Keratinocyte (primary cell): ENCODE results near the gene BMPR1B. TPM values are rescaled to one million over a fixed set of nuclear protein-coding genes. Genes with fewer than 3 reads are reported as not detected.

ENCODE experiments used
- DNase-seq: peaks from one replicate; pipeline ENCODE4 v3.0.0-alpha.2; 2011; ENCODE audit warnings: low read depth, missing footprints, low spot score
- FAIRE-seq: peaks from 2 replicates; lab custom pipeline; 2011; peaks lifted over from hg19 to GRCh38; lab: Jason Lieb, UNC
- H2AFZ ChIP-seq: 2 replicates; pipeline ENCODE4 v1.6.0; 2012; ENCODE audit warnings: low read length, control low read depth, inconsistent platforms; ENCODE audit not compliant: control insufficient read depth
- H3K27ac ChIP-seq: 2 replicates; pipeline ENCODE4 v1.5.1; 2011; ENCODE audit warnings: low read length; ENCODE audit not compliant: control insufficient read depth, insufficient read depth
- H3K27me3 ChIP-seq: 3 replicates; pipeline ENCODE4 v1.6.0; 2011; ENCODE audit warnings: low read length; ENCODE audit not compliant: control insufficient read depth, insufficient read depth; ENCODE audit errors: extremely low read depth
- H3K36me3 ChIP-seq, 2 experiments: 2 replicates in 1 of 2; 3 replicates in 1 of 2; pipeline ENCODE4 v1.5.1; 2011; ENCODE audit warnings: low read length in 2 of 2, mild to moderate bottlenecking in 1 of 2; ENCODE audit not compliant: control insufficient read depth in 2 of 2, insufficient read depth in 2 of 2; ENCODE audit errors: extremely low read depth in 1 of 2
- H3K4me1 ChIP-seq: 3 replicates; pipeline ENCODE4 v1.5.1; 2011; ENCODE audit warnings: low read length; ENCODE audit not compliant: control insufficient read depth, insufficient read depth; ENCODE audit errors: extremely low read depth
- H3K4me2 ChIP-seq: 3 replicates; pipeline ENCODE4 v1.6.0; 2011; ENCODE audit warnings: low read depth, low read length; ENCODE audit not compliant: control insufficient read depth, insufficient read depth; ENCODE audit errors: extremely low read depth
- H3K4me3 ChIP-seq, 3 experiments: fragments of 200-600 bp in 1 of 3; sonication (generic) in 1 of 3; 2 replicates in 2 of 3; 3 replicates in 1 of 3; pipeline ENCODE4 v1.5.1; 2011 to 2016; ENCODE audit warnings: low read length in 3 of 3, mild to moderate bottlenecking in 3 of 3, control low read depth in 2 of 3, inconsistent platforms in 1 of 3, low read depth in 1 of 3, mixed read lengths in 1 of 3, mixed run types in 1 of 3, moderate library complexity in 1 of 3; ENCODE audit not compliant: control insufficient read depth in 2 of 3, insufficient read depth in 2 of 3; ENCODE audit errors: extremely low read depth in 1 of 3
- H3K79me2 ChIP-seq: 2 replicates; pipeline ENCODE4 v1.6.0; 2012; ENCODE audit warnings: low read length; ENCODE audit not compliant: control insufficient read depth, insufficient read depth
- H3K9ac ChIP-seq: 3 replicates; pipeline ENCODE4 v1.6.0; 2011; ENCODE audit warnings: low read length; ENCODE audit not compliant: control insufficient read depth, insufficient read depth; ENCODE audit errors: extremely low read depth
- H3K9me1 ChIP-seq: 3 replicates; pipeline ENCODE4 v1.6.0; 2011; ENCODE audit warnings: low read length; ENCODE audit not compliant: control insufficient read depth, insufficient read depth; ENCODE audit errors: extremely low read depth
- H3K9me3 ChIP-seq: 2 replicates; pipeline ENCODE4 v1.5.1; 2012; ENCODE audit warnings: low read depth, low read length; ENCODE audit not compliant: control insufficient read depth
- H4K20me1 ChIP-seq: 3 replicates; pipeline ENCODE4 v1.6.0; 2011; ENCODE audit warnings: low read length; ENCODE audit not compliant: control insufficient read depth, insufficient read depth; ENCODE audit errors: extremely low read depth
- CTCF ChIP-seq, 3 experiments: IDR thresholded peaks in 1 of 3; conservative IDR thresholded peaks in 1 of 3; optimal IDR thresholded peaks in 1 of 3; 2 replicates in 2 of 3; 3 replicates in 1 of 3; pipeline versions ENCODE3 to v1.5.1; 2011; ENCODE audit warnings: low read length in 3 of 3, mild to moderate bottlenecking in 3 of 3, moderate library complexity in 2 of 3, control low read depth in 1 of 3, inconsistent platforms in 1 of 3; ENCODE audit not compliant: insufficient read depth in 2 of 3; ENCODE audit errors: extremely low read depth in 1 of 3
- EZH2 ChIP-seq: IDR thresholded peaks from one replicate; pipeline ENCODE4 v1.6.1; 2012; ENCODE audit warnings: inconsistent platforms, mild to moderate bottlenecking, low read length, moderate library complexity
- dilution Hi-C: fragments of 300-500 bp; cut with MboI; formaldehyde crosslinking; loops from one replicate; pipeline ENCODE4 v1.7.0; 2020; ENCODE audit warnings: low sequenced_read_pairs; ENCODE audit not compliant: extremely low pct_ligation_motif_present
- polyA plus RNA-seq, 5 experiments: library from polyadenylated mRNA; depleted of rRNA in 3 of 5; stranded (reverse) in 3 of 5; stranded (forward) in 1 of 5; unstranded in 1 of 5; fragments of >200 nt; gene quantifications; 1 replicate in 1 of 5; 2 replicates in 3 of 5; 3 replicates in 1 of 5; pipeline versions ENCODE4 v1.2.1 to v1.2.3, GENCODE V29; 2011 to 2012; ENCODE audit warnings: missing spikeins in 2 of 5, low read depth in 1 of 5, low replicate concordance in 1 of 5

BMPR1B gene
- polyA plus RNA-seq, 1 donor (not counting 4 experiments of a cell fraction or from before 2014, with no cell fraction given), result 0.89 TPM

DNA sequence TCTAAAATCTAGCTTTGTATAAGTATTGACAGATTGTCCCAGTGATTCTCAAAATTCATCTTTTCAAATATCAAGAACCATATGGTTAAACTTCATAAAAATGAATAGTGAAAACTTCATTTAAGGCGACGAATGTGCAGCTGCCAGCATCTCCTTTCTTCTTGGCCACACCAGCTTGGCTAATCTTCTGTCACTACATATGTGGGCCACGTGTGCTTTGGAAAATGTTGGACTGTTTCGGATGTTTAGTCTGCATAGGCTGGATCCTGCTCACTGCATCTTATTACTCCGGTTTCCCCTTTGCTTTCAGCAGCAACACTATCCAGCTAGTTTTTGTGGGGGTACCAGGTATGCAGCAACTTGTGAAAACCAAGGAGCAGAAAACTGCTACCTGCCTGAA is 221.9 kb downstream of the BMPR1B start:
- H3K9me3 ChIP-seq, result no peaks in the 10 kb centered on the region
- H3K36me3 ChIP-seq, result no peaks in the 10 kb centered on the region
- no peak overlapping the region for H3K4me2 ChIP-seq
- no peak overlapping the region for H3K27ac ChIP-seq
- TF ChIP-seq EZH2 (no peak), CTCF (optimal IDR thresholded peaks at IDR 0.05 in 1 of 3, IDR thresholded peaks at IDR 0.05 in 1 of 3, conservative IDR thresholded peaks at IDR 0.05 in 1 of 3; ENCODE audit: extremely low read depth in 1 of 3, insufficient read depth in 2 of 3, low read length in 3 of 3) (no peak)
- DNase-seq, result no peak
- no peak overlapping the region for H2AFZ ChIP-seq
- no peaks in the 10 kb centered on the region for H3K4me1 ChIP-seq
- peak; percentile 9 for FAIRE-seq
- H4K20me1 ChIP-seq, result no peaks in the 10 kb centered on the region
- no peak overlapping the region for H3K9ac ChIP-seq
- no peaks in the 10 kb centered on the region for H3K27me3 ChIP-seq
- H3K9me1 ChIP-seq, result no peaks in the 10 kb centered on the region
- H3K4me3 ChIP-seq, result no peak overlapping the region
- dilution Hi-C loops, result no loop called here
- no peaks in the 10 kb centered on the region for H3K79me2 ChIP-seq

DNA sequence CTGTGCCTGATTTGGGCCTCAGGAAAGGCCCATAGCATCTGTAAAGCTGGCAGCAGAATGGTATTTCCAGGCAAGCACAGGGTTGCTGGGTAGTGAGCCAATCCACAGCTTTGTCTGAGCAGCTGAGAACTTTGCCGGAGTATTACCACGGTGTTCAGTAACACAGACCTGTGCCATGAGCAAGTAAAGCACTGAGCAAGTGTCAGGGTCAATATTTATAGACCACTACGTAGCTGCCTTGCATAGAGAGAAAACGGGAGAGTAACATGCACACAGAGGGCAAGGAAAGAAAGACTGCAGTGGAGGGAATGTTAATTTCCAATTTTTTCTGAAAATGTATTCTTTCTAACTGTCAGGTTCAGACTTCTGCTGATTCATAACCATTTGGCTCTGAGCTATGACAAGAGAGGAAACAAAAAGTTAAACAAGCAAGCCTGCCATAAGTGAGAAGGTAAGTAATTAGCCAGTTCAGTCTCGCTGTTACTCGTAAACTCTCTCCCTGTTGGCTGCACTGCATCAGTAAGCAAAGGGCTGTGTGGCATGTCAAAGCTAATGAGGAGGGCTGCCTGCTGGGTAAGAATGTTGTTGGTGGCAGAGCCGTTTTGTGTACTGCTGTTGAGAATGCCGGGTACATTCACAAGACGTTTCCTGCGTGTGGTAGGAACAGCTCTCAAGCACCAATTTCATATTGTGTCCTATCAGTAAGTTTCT is 238.1 kb downstream of the BMPR1B start:
- peak overlapping the region; percentile 83 for H2AFZ ChIP-seq
- H3K9ac ChIP-seq, result no peak overlapping the region
- DNase-seq (no peak), FAIRE-seq (peak; percentile 48)
- H3K9me3 ChIP-seq, result no peaks in the 10 kb centered on the region
- TF ChIP-seq EZH2 (no peak), CTCF (optimal IDR thresholded peaks at IDR 0.05 in 1 of 3, IDR thresholded peaks at IDR 0.05 in 1 of 3, conservative IDR thresholded peaks at IDR 0.05 in 1 of 3; ENCODE audit: extremely low read depth in 1 of 3, insufficient read depth in 2 of 3, low read length in 3 of 3) (no peak)
- H3K27ac ChIP-seq, result no peak overlapping the region
- dilution Hi-C loops, result no loop called here
- no peaks in the 10 kb centered on the region for H4K20me1 ChIP-seq
- H3K4me1 ChIP-seq, result peaks cover 6% of the 10 kb centered on the region
- H3K27me3 ChIP-seq, result no peaks in the 10 kb centered on the region
- peak overlapping the region; percentile 69 for H3K4me2 ChIP-seq
- peak overlapping the region in 1 of 3 experiments; percentile 3 for H3K4me3 ChIP-seq
- no peaks in the 10 kb centered on the region for H3K36me3 ChIP-seq
- H3K79me2 ChIP-seq, result no peaks in the 10 kb centered on the region
- no peaks in the 10 kb centered on the region for H3K9me1 ChIP-seq
